Cardiac ventricle fibroblast (primary cell): ENCODE results near the gene IFT74. TPM values are rescaled to one million over a fixed set of nuclear protein-coding genes. Genes with fewer than 3 reads are reported as not detected.

Source experiments
- total RNA-seq: library from RNA; depleted of rRNA; stranded (reverse); fragments of >200 nt; gene quantifications from 2 replicates; pipeline ENCODE4 v1.2.3, GENCODE V29; 2015

The IFT74 gene
- 9.7 and 11.2 TPM in 2 replicates for total RNA-seq

DNA sequence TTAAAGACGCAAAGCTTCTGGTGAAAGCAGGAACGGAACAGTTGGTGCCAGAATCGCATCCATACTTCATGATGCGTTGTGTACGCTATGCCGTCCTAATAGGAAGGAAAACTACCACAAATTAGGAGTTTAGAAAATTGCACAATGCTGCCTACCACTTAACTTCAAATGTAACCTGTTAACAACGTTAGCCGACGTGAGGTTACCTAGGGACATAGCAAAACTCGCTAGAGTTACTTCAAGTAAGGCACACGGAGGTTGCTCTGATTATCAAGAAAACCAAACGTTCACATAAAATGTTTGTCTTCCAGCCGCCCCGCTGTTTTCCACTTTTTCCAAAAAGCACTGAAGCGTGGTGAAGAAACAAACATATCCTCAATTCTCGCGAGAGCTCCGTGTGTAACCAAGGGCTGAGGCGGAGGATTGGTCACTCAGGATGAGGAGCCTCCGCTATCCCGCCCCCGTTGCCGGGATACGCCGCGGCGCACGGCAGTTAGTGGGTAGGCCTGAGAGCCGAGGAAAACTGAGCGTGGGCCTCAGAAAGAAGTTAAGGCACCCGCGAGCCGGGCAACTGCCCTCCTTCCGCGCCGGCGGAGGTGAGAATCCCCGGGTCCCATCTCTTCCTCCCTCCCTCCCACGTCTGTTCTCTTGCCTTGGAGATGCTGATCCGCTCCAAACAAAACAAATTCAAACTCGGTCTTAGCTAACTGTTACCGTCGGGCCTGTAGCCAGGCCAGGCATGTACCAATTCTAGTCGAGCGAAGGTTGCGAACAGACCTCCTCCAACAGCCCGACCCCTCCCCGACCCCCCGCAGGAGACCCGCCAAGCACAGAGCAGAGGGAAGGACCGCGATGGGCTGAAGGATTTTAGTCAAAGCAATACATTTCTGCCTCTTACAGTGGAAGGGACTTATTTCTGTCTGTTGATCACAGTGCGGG lies at the start of gene IFT74:
TSS of gene IFT74 (plus strand) at position 492 of the 939 bp plus-strand sequence. CDS start 5,556 bp downstream, outside the sequence.

DNA sequence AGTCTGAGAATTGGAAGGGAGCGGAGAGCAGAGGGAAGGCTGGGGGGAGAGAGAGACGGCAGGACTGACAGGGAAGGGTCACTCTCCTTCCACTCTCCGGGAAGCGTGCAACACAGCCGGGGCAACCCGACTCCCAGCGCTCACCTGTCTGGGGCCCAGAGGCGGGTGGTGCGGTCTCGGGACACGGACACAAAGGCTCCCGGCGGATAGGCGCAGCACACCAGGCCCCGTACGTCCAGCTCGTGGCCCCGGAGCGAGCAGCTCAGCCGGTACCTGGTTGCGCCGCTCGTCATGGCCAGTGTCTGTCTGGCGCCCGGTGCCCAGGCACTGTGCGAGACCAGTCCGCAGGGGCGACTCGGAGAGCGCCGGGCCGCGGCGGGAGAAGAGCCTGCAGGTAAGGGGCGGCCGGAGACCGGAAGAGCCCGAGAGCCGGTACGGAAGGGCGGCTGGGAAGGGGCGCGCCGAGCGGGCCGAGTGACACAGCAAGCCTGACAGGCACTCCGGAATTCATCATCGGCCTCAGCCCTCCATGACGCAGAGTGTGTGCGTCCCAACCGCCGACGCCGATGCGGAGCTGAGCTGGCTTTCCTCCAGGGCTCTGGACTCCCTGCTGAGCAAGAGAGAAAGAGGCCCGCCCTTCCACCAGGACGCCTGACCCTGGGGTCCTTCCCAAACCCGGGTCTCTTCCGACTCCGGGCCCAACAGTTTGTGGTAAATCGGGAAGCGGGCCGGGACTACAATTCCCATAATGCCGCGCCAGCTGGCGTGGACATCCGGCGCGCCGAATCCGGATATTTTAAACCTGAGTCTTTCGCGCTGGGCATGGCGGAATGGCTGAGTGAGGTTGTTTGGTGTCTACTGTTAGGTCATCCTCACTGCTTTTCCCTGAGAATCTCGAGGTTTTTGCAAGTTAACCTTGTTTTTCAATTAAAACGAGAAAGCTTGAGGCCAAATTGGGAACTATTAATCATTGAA lies 9.2 kb upstream of the IFT74 start, which contains the start of gene PLAA:
TSS of gene PLAA (minus strand) at position 490 of the 975 bp plus-strand sequence. CDS start at position 293, 197 bp downstream.

DNA sequence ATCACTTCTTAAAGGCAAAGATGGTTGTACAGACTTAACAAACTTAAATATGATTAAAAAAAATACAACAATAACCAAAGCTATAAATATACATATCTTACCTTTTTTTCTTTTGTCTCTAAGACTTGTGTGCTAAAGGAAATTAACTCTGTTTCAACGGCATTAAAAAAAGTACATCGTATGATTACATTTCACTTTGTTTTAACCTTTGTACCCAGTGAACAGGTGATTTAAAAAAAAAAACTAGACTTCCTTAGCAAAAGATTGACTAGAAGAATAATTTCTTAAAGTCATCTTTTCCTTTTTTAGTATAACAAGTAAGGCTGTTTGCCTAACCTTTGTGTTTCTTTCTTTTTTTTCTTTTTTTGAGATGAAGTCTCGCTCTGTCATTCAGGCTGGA lies 49.3 kb downstream of the IFT74 start, which contains the start of gene LRRC19:
TSS of gene LRRC19 (minus strand) at position 182 of the 400 bp plus-strand sequence. CDS start 5,978 bp downstream, outside the sequence.

DNA sequence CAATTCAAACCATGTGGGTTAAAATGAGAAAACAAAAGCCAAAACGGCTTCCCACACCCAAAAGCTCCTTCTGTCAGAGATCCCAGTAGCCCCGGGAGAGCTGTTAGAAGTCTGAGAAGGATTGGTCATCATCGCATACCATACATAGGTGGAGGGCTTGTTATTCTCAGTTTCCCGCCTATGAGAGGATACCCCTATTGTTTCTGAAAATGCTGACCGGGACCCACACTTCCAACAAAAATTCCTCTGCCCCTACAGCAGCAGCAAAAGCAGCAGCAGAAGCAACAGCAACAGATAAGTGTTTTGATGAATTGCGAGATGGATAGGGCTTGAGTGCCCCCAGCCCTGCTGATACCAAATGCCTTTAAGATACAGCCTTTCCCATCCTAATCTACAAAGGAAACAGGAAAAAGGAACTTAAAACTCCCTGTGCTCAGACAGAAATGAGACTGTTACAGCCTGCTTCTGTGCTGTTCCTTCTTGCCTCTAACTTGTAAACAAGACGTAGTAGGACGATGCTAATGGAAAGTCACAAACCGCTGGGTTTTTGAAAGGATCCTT lies 152.8 kb downstream of the IFT74 start, which contains the start of gene TEK:
TSS of gene TEK (plus strand) at position 245 of the 561 bp plus-strand sequence. CDS start 366 bp downstream, outside the sequence.

Other genes with a start within 250 kb of the IFT74 start
- 8.5 and 8.7 TPM in 2 replicates for gene CAAP1, start 63.6 kb upstream of the IFT74 start, total RNA-seq
- 20.8 and 22.1 TPM in 2 replicates for gene PLAA, start 9.2 kb upstream of the IFT74 start, total RNA-seq
- gene LRRC19, start 49.3 kb downstream of the IFT74 start, total RNA-seq, result not detected in 2 replicates
- gene TEK, start 152.8 kb downstream of the IFT74 start, total RNA-seq, result 1.2 TPM in 2 replicates